HG03457 (cell line): ENCODE data around the gene CDNF.
"Not testable (repeated sequence)": the region's sequence is repeated elsewhere in the genome, so short reads cannot be mapped to it uniquely, and the experiment has no call there.

Experiments
- ATAC-seq: cut with Tn5 transposase; IDR thresholded peaks from one replicate; pipeline ENCODE4 v1.9.1; 2021; ENCODE audit warnings: moderate number of reproducible peaks; ENCODE audit not compliant: unreplicated experiment

The CDNF gene

DNA sequence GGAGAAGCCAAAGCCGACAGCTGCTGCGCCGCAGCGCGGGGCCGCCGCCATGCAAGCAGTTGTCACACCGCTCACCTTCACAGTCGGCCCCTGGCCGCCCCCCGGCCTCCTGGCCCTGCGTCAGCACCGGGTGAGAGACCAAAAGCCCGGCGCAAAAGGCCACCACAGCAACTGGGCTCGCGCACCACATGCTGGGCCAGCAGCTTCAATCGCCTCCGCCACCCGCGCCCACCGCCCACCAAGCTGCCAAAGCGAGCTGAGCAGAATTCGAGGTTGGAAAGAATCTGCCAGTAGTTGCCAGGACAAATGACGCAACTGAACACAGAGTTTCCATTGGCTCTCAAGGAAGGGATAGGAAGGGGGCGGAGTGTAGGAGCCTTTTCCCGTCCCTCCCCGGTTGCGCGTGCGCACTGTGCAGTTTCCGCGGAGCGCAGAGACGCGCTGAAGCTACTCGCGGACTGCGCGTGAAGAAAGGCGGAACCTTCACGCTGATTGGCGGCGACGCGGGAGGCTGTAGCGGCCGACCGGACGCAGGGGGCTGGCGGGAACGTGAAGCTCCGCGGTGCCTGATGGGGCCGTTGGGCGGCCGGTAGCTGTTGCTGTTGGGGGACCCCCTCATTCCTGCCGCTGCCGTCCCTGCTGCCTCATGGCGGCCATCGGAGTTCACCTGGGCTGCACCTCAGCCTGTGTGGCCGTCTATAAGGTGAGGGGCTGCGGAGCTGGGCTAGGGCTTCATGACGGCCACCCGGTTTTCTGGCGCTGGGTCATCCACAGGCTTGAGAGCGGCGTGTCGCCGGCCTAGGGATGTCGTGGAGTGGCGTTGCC lies at the start of gene CDNF, which contains the start of the genes HSPA14 and MSANTD7:
TSS of gene CDNF (minus strand) at position 281 of the 825 bp plus-strand sequence. CDS start at position 190, 91 bp downstream.
TSS of gene HSPA14 (plus strand) at position 550 of the 825 bp plus-strand sequence. CDS start at position 647, 97 bp downstream.
TSS of gene MSANTD7 (plus strand) at position 550 of the 825 bp plus-strand sequence. CDS start 3,979 bp downstream, outside the sequence.
- peak; percentile 87 for ATAC-seq

- no peak for ATAC-seq
Observed at GRCh38 chr10:14884082-14884481, 46.2 kb upstream of the CDNF start.

DNA sequence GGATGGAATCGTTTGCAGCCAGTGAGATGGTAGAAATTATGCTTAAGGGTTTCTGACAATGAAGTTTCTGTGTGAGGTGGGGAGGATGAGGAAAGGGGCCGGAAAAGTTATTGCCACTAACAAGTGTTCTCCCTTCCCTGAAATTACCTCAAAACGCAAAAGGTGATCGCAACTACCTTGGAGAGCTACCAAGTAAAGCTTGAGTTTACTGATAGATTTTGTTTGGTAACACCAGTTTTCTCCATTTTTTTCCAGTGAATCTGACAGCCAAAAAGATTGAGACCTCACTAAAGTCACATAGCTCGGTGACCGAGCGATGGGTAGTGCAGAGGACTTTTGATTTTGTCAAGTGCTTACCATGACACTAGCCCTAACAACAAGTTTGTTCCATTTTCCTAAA lies 42.4 kb upstream of the CDNF start:
- ATAC-seq = no peak

- ATAC-seq = no peak
Observed at GRCh38 chr10:14879928-14880193, 42.0 kb upstream of the CDNF start.

- peak; percentile 18 for ATAC-seq
Observed at GRCh38 chr10:14879124-14879927, 41.5 kb upstream of the CDNF start.

DNA sequence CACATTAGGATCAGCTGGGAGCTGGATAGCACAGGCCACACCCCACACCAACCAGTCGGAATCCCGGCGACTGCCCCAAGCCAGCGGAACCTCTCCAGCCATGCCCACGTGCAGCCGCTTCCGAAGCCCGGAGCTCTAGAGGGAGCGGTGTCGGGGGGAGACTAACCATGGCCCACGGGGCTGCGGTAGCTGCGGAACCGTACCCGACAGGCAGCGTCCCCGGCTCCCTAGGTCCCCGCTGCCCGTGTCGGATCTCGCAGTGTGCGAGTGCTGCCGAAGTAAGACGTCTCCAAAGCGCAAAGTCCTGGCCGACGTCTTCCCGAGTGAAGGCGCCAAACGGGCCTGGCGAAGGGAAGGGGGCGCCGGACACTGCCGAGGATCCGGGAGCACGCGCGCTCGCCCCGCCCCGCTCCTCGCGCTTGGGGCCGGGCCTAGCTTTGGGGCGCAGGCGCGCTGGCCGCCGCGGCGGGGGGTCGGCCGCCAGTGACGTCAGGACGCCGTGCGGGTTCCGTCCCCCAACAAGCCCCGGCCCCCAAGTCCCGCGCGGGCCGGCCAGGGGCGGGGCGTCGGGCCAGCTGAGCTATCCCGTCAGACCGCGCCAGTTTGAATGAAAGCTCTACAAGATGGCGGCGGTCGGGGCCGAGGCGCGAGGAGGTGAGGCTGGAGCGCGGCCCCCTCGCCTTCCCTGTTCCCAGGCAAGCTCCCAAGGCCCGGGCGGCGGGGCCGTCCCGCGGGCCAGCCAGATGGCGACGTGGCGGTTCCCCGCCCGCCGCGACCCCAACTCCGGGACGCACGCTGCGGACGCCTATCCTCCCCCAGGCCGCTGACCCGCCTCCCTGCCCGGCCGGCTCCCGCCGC lies 40.7 kb upstream of the CDNF start, which contains the start of gene SUV39H2:
TSS of gene SUV39H2 (plus strand) at position 601 of the 858 bp plus-strand sequence. CDS start at position 624, 23 bp downstream.
- ATAC-seq = peak; percentile 82

GRCh38 chr10:14876764-14877163 lies 38.9 kb upstream of the CDNF start:
- ATAC-seq = no peak

DNA sequence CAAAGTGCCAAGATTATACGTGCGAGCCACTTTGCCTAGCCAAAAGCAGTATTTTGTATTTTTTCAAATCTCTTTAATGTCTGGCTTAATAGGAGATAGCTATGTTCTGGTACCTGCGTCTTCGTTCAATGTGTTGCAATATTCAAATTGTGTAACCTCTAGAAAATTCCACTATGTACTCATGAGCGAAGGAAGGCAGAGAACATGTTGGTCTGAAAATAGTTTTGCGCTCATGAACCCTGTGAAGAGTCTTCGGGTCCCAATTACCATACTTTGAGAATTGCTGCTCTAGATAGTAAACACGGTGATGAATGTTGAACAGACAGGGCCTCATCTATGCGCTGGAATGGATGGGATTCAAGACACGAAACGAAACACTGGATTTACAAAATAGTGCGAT lies 38.1 kb upstream of the CDNF start:
- no peak for ATAC-seq

- ATAC-seq = no peak
Observed at GRCh38 chr10:14873090-14873760, 35.4 kb upstream of the CDNF start.

GRCh38 chr10:14864871-14865270 lies 27.0 kb upstream of the CDNF start:
- ATAC-seq = not testable (repeated sequence)

- not testable (repeated sequence) for ATAC-seq
Observed at GRCh38 chr10:14864466-14864865, 26.6 kb upstream of the CDNF start.

- no peak for ATAC-seq
Observed at GRCh38 chr10:14860791-14861190, 23.0 kb upstream of the CDNF start.

- no peak for ATAC-seq
Observed at GRCh38 chr10:14859775-14860174, 21.9 kb upstream of the CDNF start.

DNA sequence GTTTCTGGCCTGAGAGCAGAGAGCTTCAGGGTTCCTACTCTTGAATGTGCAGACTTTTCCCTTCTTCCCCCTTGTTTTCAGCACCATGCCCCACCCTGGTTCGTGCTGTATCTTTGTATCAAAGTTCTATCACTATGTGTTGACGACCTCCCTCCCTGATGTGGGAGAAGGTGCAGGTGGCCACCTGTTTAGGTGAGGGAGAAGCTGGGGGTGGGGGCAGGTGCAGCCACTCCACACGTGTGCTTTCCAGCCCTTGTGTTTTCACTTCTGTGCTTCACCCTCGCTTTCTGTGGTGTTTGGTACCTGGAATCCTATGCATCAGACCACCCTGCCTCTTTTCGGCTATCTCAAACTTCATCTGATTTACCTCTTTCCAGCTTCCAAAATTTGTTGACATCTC lies 21.2 kb upstream of the CDNF start:
- no peak for ATAC-seq

GRCh38 chr10:14858338-14858960 lies 20.6 kb upstream of the CDNF start:
- ATAC-seq = no peak

GRCh38 chr10:14855453-14855852 lies 17.6 kb upstream of the CDNF start:
- ATAC-seq = no peak

DNA sequence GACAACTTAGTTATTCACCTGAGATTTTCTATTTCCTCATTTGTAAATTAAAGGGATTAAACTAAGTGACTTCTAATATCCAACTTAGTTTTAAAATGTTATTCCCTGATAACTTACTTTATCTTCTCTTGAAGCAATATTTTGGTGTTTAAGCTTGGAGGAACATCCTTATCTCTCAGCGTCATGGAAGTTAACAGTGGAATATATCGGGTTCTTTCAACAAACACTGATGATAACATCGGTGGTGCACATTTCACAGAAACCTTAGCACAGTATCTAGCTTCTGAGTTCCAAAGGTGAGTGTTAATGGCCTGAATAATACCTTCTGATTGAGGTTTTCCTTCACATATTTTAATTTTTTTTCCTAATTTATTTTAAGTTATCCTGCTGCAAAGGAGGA lies 14.4 kb upstream of the CDNF start:
- ATAC-seq = no peak

DNA sequence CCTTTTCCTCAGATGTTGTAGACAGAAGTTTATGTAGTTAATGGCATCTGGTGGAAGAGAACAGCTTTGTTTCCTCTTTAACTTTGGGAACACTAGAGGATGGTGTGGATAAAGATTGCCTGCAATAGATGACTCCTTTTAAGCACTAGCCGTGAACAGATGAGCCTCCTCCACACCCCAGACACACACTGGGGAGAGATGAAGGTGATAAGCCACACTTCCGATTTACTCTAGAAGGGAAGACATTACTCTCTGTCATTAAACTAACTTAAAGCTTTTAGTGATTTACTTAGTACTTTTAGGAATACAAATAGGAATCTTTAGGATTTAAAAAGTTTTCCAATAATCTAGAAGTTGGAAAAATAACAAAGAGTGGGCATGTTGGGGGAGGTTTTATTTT lies 7.1 kb upstream of the CDNF start:
- no peak for ATAC-seq

DNA sequence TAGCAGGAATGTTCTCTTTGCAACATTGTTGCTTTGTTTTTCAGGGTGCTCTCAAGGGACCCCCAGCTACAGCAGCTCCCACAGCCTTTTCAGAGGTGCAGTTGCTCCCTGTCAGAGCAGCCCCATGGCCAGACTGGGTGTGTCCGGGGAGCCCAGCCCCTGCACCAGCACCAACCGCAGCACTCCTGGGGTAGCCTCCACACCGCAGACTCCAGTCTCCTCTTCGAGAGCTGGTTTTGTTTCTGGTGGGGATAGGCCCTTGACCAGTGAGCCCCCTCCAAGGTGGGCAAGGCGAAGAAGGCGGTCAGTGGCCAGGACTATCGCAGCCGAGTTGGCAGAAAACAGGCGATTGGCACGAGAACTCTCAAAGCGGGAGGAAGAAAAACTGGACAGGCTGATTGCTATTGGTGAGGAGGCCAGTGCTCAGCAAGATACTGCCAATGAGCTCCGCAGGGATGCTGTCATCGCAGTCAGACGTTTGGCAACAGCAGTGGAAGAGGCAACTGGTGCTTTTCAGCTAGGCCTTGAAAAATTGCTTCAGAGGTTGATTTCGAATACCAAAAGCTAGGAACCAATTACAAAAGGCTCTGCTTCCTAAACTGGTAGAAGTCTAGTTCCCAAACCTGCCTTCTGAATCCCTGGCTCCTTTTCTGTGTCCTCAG lies 5.6 kb upstream of the CDNF start:
- ATAC-seq = no peak
